Naive thymus-derived CD4-positive, alpha-beta T cell (primary cell): ENCODE results near the gene EYS. TPM values are rescaled to one million over a fixed set of nuclear protein-coding genes. Genes with fewer than 3 reads are reported as not detected.
"Not testable (repeated sequence)": the region's sequence is repeated elsewhere in the genome, so short reads cannot be mapped to it uniquely, and the experiment has no call there.

Experiments used
- ATAC-seq: fragments of 150-1000 bp; cut with Tn5 transposase; 2 replicates; pipeline ENCODE4 v1.10.0; 2021; ENCODE audit warnings: mild to moderate bottlenecking, moderate library complexity
- CTCF ChIA-PET: fragments of 350-600 bp; sonication (Branson Sonifier 250); formaldehyde crosslinking; loops from one replicate; lab custom pipeline; 2021; ENCODE audit warnings: antibody characterized with exemption; lab: Charles Lee
- POLR2A ChIA-PET: fragments of 350-600 bp; sonication (Branson Sonifier 250); formaldehyde crosslinking; loops from one replicate; lab custom pipeline; 2021; ENCODE audit warnings: antibody characterized with exemption, inconsistent platforms; lab: Charles Lee
- DNase-seq, 9 donors: peaks; one replicate each; pipeline versions ENCODE4 v3.0.0 to v3.0.0-alpha.2; 2020 to 2022; ENCODE audit warnings: mixed read lengths in 1 of 9
- H3K27ac ChIP-seq: one replicate; pipeline ENCODE4 v1.7.0; 2013; ENCODE audit warnings: mild to moderate bottlenecking, low read depth, low read length, moderate library complexity
- H3K27me3 ChIP-seq, 2 donors: one replicate each; pipeline ENCODE4 v1.7.0; 2013; ENCODE audit warnings: low read length in 2 of 2, mild to moderate bottlenecking in 2 of 2, moderate library complexity in 2 of 2; ENCODE audit not compliant: control insufficient read depth in 2 of 2, insufficient read depth in 2 of 2
- H3K36me3 ChIP-seq, 3 experiments: 1 replicate in 2 of 3; 2 replicates in 1 of 3; pipeline ENCODE4 v1.7.0; 2013; ENCODE audit warnings: low read length in 3 of 3, mild to moderate bottlenecking in 3 of 3, moderate library complexity in 1 of 3; ENCODE audit not compliant: insufficient read depth in 3 of 3, control insufficient read depth in 2 of 3
- H3K4me1 ChIP-seq, 2 donors: one replicate each; pipeline ENCODE4 v1.7.0; 2013; ENCODE audit warnings: low read length in 2 of 2, mild to moderate bottlenecking in 2 of 2, moderate library complexity in 1 of 2; ENCODE audit not compliant: control insufficient read depth in 2 of 2, insufficient read depth in 2 of 2
- H3K4me3 ChIP-seq: 2 replicates; pipeline ENCODE4 v1.7.0; 2013; ENCODE audit warnings: mild to moderate bottlenecking, low read length
- H3K9me3 ChIP-seq, 3 experiments: 1 replicate in 2 of 3; 2 replicates in 1 of 3; pipeline ENCODE4 v1.7.0; 2013; ENCODE audit warnings: low read length in 3 of 3; ENCODE audit not compliant: control insufficient read depth in 2 of 3
- H3K27ac Mint-ChIP-seq, 9 donors: one replicate each; pipeline ENCODE4 v1.8.0; 2020 to 2022; ENCODE audit warnings: mixed read lengths in 9 of 9, mild to moderate bottlenecking in 8 of 9, moderate library complexity in 5 of 9, inconsistent platforms in 2 of 9
- H3K27me3 Mint-ChIP-seq, 5 donors: one replicate each; pipeline ENCODE4 v1.8.0; 2021 to 2022; ENCODE audit warnings: mixed read lengths in 5 of 5, mild to moderate bottlenecking in 1 of 5
- H3K36me3 Mint-ChIP-seq, 5 donors: one replicate each; pipeline ENCODE4 v1.8.0; 2020 to 2022; ENCODE audit warnings: mixed read lengths in 5 of 5, mild to moderate bottlenecking in 3 of 5, inconsistent platforms in 1 of 5
- H3K4me1 Mint-ChIP-seq, 7 donors: one replicate each; pipeline ENCODE4 v1.8.0; 2020 to 2022; ENCODE audit warnings: mixed read lengths in 7 of 7, mild to moderate bottlenecking in 3 of 7, inconsistent platforms in 1 of 7
- H3K4me3 Mint-ChIP-seq, 10 donors: one replicate each; pipeline ENCODE4 v1.8.0; 2020 to 2022; ENCODE audit warnings: mild to moderate bottlenecking in 10 of 10, mixed read lengths in 10 of 10, moderate library complexity in 6 of 10, inconsistent platforms in 2 of 10
- H3K9me3 Mint-ChIP-seq, 11 donors: one replicate each; pipeline ENCODE4 v1.8.0; 2020 to 2022; ENCODE audit warnings: mixed read lengths in 11 of 11, mild to moderate bottlenecking in 4 of 11, inconsistent platforms in 1 of 11, moderate library complexity in 1 of 11
- intact Hi-C, 2 donors: fragments of 100-400 bp; cut with micrococcal nuclease; formaldehyde crosslinking; loops; one replicate each; pipeline ENCODE4 v1.15.1; 2023
- polyA plus RNA-seq, 2 donors: library from polyadenylated mRNA; unstranded; fragments of 300-500 nt; fragmentation: Illumina TruSeq; gene quantifications; one replicate each; pipeline ENCODE4 v1.2.3, GENCODE V29; 2021
- total RNA-seq, 6 experiments: library from RNA in 5 of 6; stranded (reverse) in 5 of 6; gene quantifications; 1 replicate in 5 of 6; 2 replicates in 1 of 6; pipeline ENCODE4 v1.2.3 and lab custom pipeline; 2021 to 2026

The EYS gene
- total and polyA plus RNA-seq, 7 experiments from 2014 or later, result 0.07 to 0.21 (median 0.13) TPM; not detected in 4

GRCh38 chr6:65052626-65053025 lies 654.4 kb downstream of the EYS start:
- H3K27ac Mint-ChIP-seq, result no peak overlapping the region
- no peaks in the 10 kb centered on the region for H3K4me1 Mint-ChIP-seq
- H3K27me3 Mint-ChIP-seq, result no peaks in the 10 kb centered on the region
- H3K27ac ChIP-seq, result no peak overlapping the region
- intact Hi-C loops, result no loop called here
- H3K4me1 ChIP-seq, result no peaks in the 10 kb centered on the region
- H3K4me3 ChIP-seq, result no peak overlapping the region
- H3K4me3 Mint-ChIP-seq, result no peak overlapping the region
- H3K9me3 Mint-ChIP-seq, result peaks cover 0 to 20% (median 5%) of the 10 kb centered on the region in 11 donors
- DNase-seq, result no peak
- no peaks in the 10 kb centered on the region for H3K36me3 Mint-ChIP-seq
- no peak for ATAC-seq
- ChIA-PET POLR2A (no interaction called here), CTCF (no interaction called here)
- no peaks in the 10 kb centered on the region for H3K27me3 ChIP-seq
- no peaks in the 10 kb centered on the region for H3K36me3 ChIP-seq
- H3K9me3 ChIP-seq, result no peaks in the 10 kb centered on the region

- Histone ChIP-seq H3K4me3 (no peak overlapping the region), H3K27me3 (no peaks in the 10 kb centered on the region)
- CTCF ChIA-PET, result no interaction called here
Observed at GRCh38 chr6:65045801-65046200, 661.2 kb downstream of the EYS start.

GRCh38 chr6:65014006-65014405 lies 693.0 kb downstream of the EYS start:
- no peaks in the 10 kb centered on the region for H3K4me1 Mint-ChIP-seq
- no peaks in the 10 kb centered on the region for H3K36me3 ChIP-seq
- H3K27ac Mint-ChIP-seq, result no peak overlapping the region
- no peak overlapping the region for H3K27ac ChIP-seq
- no peaks in the 10 kb centered on the region for H3K4me1 ChIP-seq
- H3K4me3 ChIP-seq, result no peak overlapping the region
- DNase-seq (no peak), ATAC-seq (no peak)
- no peak overlapping the region for H3K4me3 Mint-ChIP-seq
- no peaks in the 10 kb centered on the region for H3K9me3 ChIP-seq
- POLR2A ChIA-PET, result no interaction called here
- CTCF ChIA-PET, result interaction anchor here (0.8 kb wide), 1 partner anchor 11 kb away, joined by 3 read pairs; no protein-coding TSS in a partner anchor
- peaks cover 0 to 13% (median 4%) of the 10 kb centered on the region in 11 donors for H3K9me3 Mint-ChIP-seq
- H3K27me3 ChIP-seq, result no peaks in the 10 kb centered on the region
- no peaks in the 10 kb centered on the region for H3K27me3 Mint-ChIP-seq
- intact Hi-C loops, result no loop called here
- H3K36me3 Mint-ChIP-seq, result no peaks in the 10 kb centered on the region

More at GRCh38 chr6:65045801-65046200, 661.2 kb downstream of the EYS start:
- Mint-ChIP-seq H3K36me3 (no peaks in the 10 kb centered on the region), H3K9me3 (peaks cover 1 to 36% (median 8%) of the 10 kb centered on the region in 11 donors), H3K4me1 (no peaks in the 10 kb centered on the region), H3K4me3 (no peak overlapping the region), H3K27me3 (no peaks in the 10 kb centered on the region), H3K27ac (no peak overlapping the region)
- Histone ChIP-seq H3K9me3 (no peaks in the 10 kb centered on the region), H3K27ac (no peak overlapping the region), H3K36me3 (no peaks in the 10 kb centered on the region), H3K4me1 (no peaks in the 10 kb centered on the region)
- no peak for DNase-seq
- intact Hi-C loops, result no loop called here
- no peak for ATAC-seq
- POLR2A ChIA-PET, result no interaction called here

GRCh38 chr6:65006788-65007187 lies 700.2 kb downstream of the EYS start:
- H3K9me3 ChIP-seq, result no peaks in the 10 kb centered on the region
- H3K27ac ChIP-seq, result no peak overlapping the region
- Mint-ChIP-seq H3K27me3 (no peaks in the 10 kb centered on the region), H3K27ac (no peak overlapping the region), H3K4me1 (no peaks in the 10 kb centered on the region), H3K36me3 (peaks cover 0 to 3% (median 0%) of the 10 kb centered on the region in 5 donors), H3K9me3 (peaks cover 0 to 26% (median 9%) of the 10 kb centered on the region in 11 donors), H3K4me3 (no peak overlapping the region)
- ChIA-PET CTCF (no interaction called here), POLR2A (no interaction called here)
- no peaks in the 10 kb centered on the region for H3K27me3 ChIP-seq
- no peak overlapping the region for H3K4me3 ChIP-seq
- no peak for ATAC-seq
- H3K4me1 ChIP-seq, result no peaks in the 10 kb centered on the region
- intact Hi-C loops, result no loop called here
- no peak for DNase-seq
- H3K36me3 ChIP-seq, result no peaks in the 10 kb centered on the region

GRCh38 chr6:65004283-65004682 lies 702.7 kb downstream of the EYS start:
- Histone ChIP-seq H3K27ac (no peak overlapping the region), H3K36me3 (no peaks in the 10 kb centered on the region), H3K4me3 (no peak overlapping the region), H3K4me1 (no peaks in the 10 kb centered on the region), H3K9me3 (no peaks in the 10 kb centered on the region), H3K27me3 (no peaks in the 10 kb centered on the region)
- intact Hi-C loops, result no loop called here
- Mint-ChIP-seq H3K4me1 (no peaks in the 10 kb centered on the region), H3K9me3 (peaks cover 0 to 34% (median 7%) of the 10 kb centered on the region in 11 donors), H3K27ac (no peak overlapping the region), H3K36me3 (peaks cover 0 to 3% (median 0%) of the 10 kb centered on the region in 5 donors), H3K4me3 (no peak overlapping the region), H3K27me3 (no peaks in the 10 kb centered on the region)
- ATAC-seq (no peak), DNase-seq (no peak)
- CTCF ChIA-PET, result no interaction called here
- POLR2A ChIA-PET, result no interaction called here

GRCh38 chr6:65002882-65003281 lies 704.1 kb downstream of the EYS start:
- H3K4me3 ChIP-seq, H3K4me3 Mint-ChIP-seq, H3K4me1 ChIP-seq, H3K9me3 ChIP-seq, intact Hi-C loops, H3K4me1 Mint-ChIP-seq, CTCF ChIA-PET, H3K27me3 Mint-ChIP-seq, H3K27ac ChIP-seq, DNase-seq, POLR2A ChIA-PET, H3K36me3 ChIP-seq, ATAC-seq, H3K27me3 ChIP-seq, H3K36me3 Mint-ChIP-seq, H3K27ac Mint-ChIP-seq: not testable (repeated sequence)
- peaks cover 0 to 34% (median 7%) of the 10 kb centered on the region in 11 donors for H3K9me3 Mint-ChIP-seq

GRCh38 chr6:65000815-65001214 lies 706.2 kb downstream of the EYS start:
- H3K27ac ChIP-seq, result no peak overlapping the region
- Mint-ChIP-seq H3K4me3 (no peak overlapping the region), H3K27ac (no peak overlapping the region), H3K36me3 (peaks cover 0 to under 1% (median 0%) of the 10 kb centered on the region in 5 donors), H3K4me1 (no peaks in the 10 kb centered on the region), H3K9me3 (peaks cover 0 to 26% (median 5%) of the 10 kb centered on the region in 11 donors), H3K27me3 (no peaks in the 10 kb centered on the region)
- no peaks in the 10 kb centered on the region for H3K9me3 ChIP-seq
- DNase-seq (no peak), ATAC-seq (no peak)
- POLR2A ChIA-PET, result no interaction called here
- no peaks in the 10 kb centered on the region for H3K4me1 ChIP-seq
- no peaks in the 10 kb centered on the region for H3K27me3 ChIP-seq
- no peaks in the 10 kb centered on the region for H3K36me3 ChIP-seq
- CTCF ChIA-PET, result no interaction called here
- H3K4me3 ChIP-seq, result no peak overlapping the region
- intact Hi-C loops, result no loop called here
